Measurements from ENCODE around the gene SIX2. TPM values are rescaled to one million over a fixed set of nuclear protein-coding genes. Genes with fewer than 3 reads are reported as not detected.
A peak's percentile ranks its signal among the peaks of the same experiment; 100 is the strongest.

The SIX2 gene
- total RNA-seq, 1 donor from 2014 or later, result 62.3 TPM

DNA sequence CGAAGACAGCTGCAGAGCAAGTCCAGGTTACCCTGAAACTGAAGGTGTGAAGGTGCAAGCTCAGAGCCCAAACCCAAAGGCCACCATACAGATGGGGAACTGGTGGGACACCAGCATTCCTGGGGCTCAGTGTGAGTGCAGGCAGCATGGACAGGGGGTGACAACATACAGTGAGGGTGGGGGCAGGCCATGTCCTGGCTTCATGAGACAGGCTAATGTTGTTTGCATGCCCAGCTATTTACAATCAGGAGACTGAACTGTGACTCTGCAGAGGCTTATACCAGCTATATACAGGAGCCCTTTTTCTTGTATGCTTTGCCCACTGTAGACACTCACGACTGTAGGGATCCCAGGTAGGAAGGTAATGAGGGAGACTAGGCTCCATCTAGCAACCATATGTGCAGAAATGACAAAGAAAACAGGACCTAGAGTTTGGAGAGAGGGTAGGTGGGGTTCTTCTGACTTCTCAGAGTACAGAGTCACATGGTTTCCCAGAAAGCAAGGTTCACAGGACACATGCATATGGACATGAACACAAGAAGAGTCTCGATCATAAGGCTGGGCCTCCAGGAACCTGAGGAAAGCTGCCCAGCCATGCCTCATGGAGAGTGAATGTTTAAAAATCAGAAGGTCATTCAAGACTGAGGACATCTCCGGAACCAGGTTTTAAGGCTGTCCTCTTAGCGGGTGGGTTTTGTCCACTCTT is 41.4 kb downstream of the SIX2 start:
- DNase-seq (ENCODE audit: low read depth), result no peak

DNA sequence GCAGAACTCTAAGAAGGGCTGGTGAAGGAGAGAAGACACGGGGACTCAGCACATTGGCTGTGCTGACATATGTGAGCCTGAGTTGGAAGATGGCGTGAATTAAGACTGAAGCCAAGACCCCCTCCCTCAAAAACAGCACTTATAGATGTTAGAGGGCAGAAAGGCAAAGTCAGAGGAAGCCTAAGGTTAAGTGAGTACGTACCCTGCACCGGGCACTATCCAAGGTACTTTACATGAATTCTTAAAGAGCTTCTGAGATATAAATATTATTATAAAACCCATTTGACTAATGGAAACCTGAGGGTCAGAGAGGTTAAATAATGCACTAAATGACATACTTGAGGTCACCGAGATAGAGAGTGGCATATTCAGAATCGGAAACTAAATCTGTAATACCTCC is 42.2 kb downstream of the SIX2 start:
- DNase-seq (ENCODE audit: low read depth), result no peak

- no peak for DNase-seq (ENCODE audit: low read depth)
These were observed 43.6 kb downstream of the SIX2 start for GRCh38 chr2:44965684-44966083.

- no peak for DNase-seq (ENCODE audit: low read depth)
These were observed 44.5 kb downstream of the SIX2 start for GRCh38 chr2:44964752-44965236.

DNA sequence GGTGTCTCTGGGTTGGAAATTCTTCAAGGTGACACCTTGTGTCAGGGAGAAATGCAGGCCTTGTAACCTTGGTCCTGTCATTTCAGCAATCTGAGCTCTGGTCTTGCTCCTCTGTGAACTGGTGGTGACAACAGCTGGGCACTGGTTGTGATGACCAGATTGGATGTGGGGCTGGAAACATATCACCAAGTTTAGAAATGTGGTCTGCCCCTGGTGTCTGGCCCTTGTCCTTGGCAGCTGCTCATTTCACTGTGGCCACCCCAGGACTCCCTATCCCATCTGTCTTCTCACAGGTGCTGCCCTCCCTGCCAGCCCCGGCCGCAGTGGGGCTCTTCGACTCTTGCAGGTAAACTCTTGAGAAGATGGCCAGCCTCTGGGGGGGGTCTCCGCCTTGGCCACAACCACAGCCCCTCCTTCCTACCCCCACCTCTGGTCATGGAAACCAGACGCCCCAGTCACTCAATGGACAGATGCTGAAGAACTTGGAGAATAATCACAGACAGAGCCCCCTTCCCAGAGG is 47.0 kb downstream of the SIX2 start:
- DNase-seq (ENCODE audit: low read depth), result peak; percentile 94

GRCh38 chr2:44960871-44961270 is 48.4 kb downstream of the SIX2 start:
- DNase-seq (ENCODE audit: low read depth), result no peak

- peak; percentile 60 for DNase-seq (ENCODE audit: low read depth)
These were observed 49.4 kb downstream of the SIX2 start for GRCh38 chr2:44959855-44960254.

DNA sequence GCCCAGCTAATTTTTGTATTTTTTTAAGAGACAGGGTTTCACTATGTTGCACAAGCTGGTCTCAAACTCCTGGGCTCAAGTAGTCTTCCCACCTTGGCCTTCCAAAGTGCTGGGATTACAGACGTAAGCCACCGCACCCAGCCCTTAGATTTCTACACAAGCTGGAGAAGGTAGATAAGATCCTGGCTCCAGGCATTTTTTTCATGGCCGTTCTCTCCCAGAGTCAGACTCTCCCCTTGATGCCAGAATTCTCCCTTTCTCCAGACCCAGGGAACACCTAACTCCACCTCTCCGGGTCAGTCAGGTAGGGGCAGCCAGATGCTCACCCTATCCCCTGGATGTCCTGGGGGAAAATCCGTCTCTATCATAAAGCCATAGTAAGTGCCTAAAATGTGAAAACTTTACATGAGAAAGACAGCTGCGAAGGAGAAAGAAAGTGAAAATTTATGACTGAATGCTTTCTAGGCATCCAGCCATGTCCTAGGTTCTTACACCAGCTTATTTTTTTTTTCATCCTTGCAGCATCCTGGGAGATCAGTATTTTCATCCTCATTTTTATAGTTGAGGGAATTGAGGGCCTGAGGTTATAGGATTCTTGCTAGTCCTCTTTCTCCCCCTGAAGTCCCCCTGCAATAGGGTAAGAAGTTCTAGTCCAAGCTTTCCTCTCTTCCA is 51.5 kb downstream of the SIX2 start:
- DNase-seq (ENCODE audit: low read depth), result no peak

GRCh38 chr2:44956843-44957242 is 52.4 kb downstream of the SIX2 start:
- DNase-seq (ENCODE audit: low read depth), result no peak

- DNase-seq (ENCODE audit: low read depth), result peak; percentile 78
These were observed 53.5 kb downstream of the SIX2 start for GRCh38 chr2:44955593-44956392.

Other genes with a start within 250 kb of the SIX2 start
- gene SIX3, start 67.8 kb downstream of the SIX2 start, total RNA-seq, result not detected in 2 replicates

All from myocyte (in vitro differentiated cells).